Skeletal muscle satellite cell (primary cell): Measurements from ENCODE around the gene GRK2.

Experiments used
- H3K27me3 ChIP-seq: 2 replicates; pipeline ENCODE4 v1.7.0; 2013; ENCODE audit warnings: low read length; ENCODE audit not compliant: control insufficient read depth, insufficient read depth
- H3K36me3 ChIP-seq: 2 replicates; pipeline ENCODE4 v1.7.0; 2013; ENCODE audit warnings: mild to moderate bottlenecking, control low read depth, low read length; ENCODE audit not compliant: insufficient read depth
- H3K4me1 ChIP-seq: 2 replicates; pipeline ENCODE4 v1.7.0; 2013; ENCODE audit warnings: low read length; ENCODE audit not compliant: control insufficient read depth, insufficient read depth
- H3K4me2 ChIP-seq: 2 replicates; pipeline ENCODE4 v1.7.0; 2013; ENCODE audit warnings: mild to moderate bottlenecking, low read length
- H3K4me3 ChIP-seq: 2 replicates; pipeline ENCODE4 v1.7.0; 2013; ENCODE audit warnings: low read length
- H3K9ac ChIP-seq: 2 replicates; pipeline ENCODE4 v1.7.0; 2013; ENCODE audit warnings: mild to moderate bottlenecking, low read depth, low read length, moderate library complexity
- H3K9me3 ChIP-seq: replicated peaks from 2 replicates; pipeline ENCODE4 v1.7.0; 2013; ENCODE audit warnings: mild to moderate bottlenecking, control low read depth, low read length

Gene GRK2

DNA sequence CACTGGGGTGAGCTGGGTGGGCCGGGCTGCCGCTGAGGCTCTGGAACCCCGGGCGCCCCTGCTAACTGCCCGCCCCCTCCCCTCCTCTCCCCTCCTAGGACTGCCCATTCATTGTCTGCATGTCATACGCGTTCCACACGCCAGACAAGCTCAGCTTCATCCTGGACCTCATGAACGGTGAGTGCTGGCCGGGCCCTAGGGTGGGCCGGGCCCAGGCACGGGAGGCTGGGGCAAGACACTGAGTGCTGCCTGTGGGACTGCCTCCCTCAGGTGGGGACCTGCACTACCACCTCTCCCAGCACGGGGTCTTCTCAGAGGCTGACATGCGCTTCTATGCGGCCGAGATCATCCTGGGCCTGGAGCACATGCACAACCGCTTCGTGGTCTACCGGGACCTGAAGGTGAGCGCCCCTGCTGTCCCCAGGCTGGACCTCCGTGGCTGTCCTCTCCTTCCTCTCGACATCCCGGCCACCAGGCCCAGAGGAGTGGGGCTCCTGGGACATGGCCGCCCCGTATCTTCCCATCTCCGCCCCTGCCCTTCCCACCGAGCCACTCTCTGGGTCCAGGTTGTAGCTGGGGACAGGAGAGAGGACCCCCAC lies 15.4 kb downstream of the GRK2 start:
- H3K9me3 ChIP-seq: no peaks in the 10 kb centered on the region
- no peak overlapping the region for H3K9ac ChIP-seq
- peaks cover 75% of the 10 kb centered on the region for H3K36me3 ChIP-seq
- no peaks in the 10 kb centered on the region for H3K27me3 ChIP-seq
- no peak overlapping the region for H3K4me2 ChIP-seq
- peaks cover 14% of the 10 kb centered on the region for H3K4me1 ChIP-seq
- H3K4me3 ChIP-seq: no peak overlapping the region

GRCh38 chr11:67282155-67282875 lies 16.0 kb downstream of the GRK2 start:
- Histone ChIP-seq H3K27me3 (no peaks in the 10 kb centered on the region), H3K4me1 (peaks cover 7% of the 10 kb centered on the region), H3K9me3 (no peaks in the 10 kb centered on the region), H3K36me3 (peaks cover 81% of the 10 kb centered on the region), H3K9ac (no peak overlapping the region), H3K4me2 (no peak overlapping the region), H3K4me3 (no peak overlapping the region)

DNA sequence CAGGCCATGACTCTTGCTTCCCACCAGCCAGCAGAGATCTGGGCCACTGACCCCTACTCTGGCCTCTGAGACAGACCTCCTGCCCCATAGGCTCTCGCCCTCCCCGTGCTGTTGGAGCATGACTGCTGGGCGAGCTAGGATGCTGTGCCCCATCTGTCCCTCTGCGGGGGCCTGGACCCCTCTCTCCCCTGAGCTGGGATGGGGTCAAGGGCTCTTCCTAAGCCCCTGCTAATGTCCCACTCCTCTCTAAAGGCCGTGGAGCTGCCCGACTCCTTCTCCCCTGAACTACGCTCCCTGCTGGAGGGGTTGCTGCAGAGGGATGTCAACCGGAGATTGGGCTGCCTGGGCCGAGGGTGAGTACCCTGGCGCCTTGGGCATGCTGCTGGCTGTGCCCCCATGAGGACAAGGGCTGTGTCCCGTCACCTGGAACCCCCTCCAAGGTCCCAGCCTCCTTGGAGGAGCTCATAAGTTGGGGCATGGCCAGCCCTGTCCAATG lies 16.7 kb downstream of the GRK2 start:
- Histone ChIP-seq H3K4me2 (no peak overlapping the region), H3K36me3 (peaks cover 81% of the 10 kb centered on the region), H3K9ac (no peak overlapping the region), H3K27me3 (no peaks in the 10 kb centered on the region), H3K4me3 (no peak overlapping the region), H3K4me1 (peaks cover 7% of the 10 kb centered on the region), H3K9me3 (no peaks in the 10 kb centered on the region)

DNA sequence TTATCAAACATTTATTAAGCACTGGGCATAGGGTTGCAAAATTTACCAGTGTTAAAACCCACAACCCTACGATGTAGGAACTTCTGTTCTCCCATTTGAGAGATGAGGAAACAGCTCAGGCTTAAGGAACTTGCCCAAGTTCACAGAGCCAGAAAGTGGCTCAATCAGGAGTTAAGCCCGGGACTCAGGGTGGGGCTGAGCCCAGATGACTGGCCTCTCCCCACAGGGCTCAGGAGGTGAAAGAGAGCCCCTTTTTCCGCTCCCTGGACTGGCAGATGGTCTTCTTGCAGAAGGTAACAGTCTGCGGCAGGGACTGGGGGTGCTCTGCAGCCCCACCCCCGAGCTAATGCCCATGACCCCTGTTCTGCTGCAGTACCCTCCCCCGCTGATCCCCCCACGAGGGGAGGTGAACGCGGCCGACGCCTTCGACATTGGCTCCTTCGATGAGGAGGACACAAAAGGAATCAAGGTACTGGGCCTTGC lies 17.2 kb downstream of the GRK2 start:
- H3K36me3 ChIP-seq: peaks cover 79% of the 10 kb centered on the region
- H3K9me3 ChIP-seq: no peaks in the 10 kb centered on the region
- H3K9ac ChIP-seq: no peak overlapping the region
- H3K27me3 ChIP-seq: no peaks in the 10 kb centered on the region
- H3K4me3 ChIP-seq: no peak overlapping the region
- H3K4me1 ChIP-seq: peaks cover 10% of the 10 kb centered on the region
- no peak overlapping the region for H3K4me2 ChIP-seq

- Histone ChIP-seq H3K4me1 (peaks cover 13% of the 10 kb centered on the region), H3K36me3 (peaks cover 64% of the 10 kb centered on the region), H3K27me3 (no peaks in the 10 kb centered on the region), H3K9ac (no peak overlapping the region), H3K9me3 (no peaks in the 10 kb centered on the region), H3K4me2 (no peak overlapping the region), H3K4me3 (no peak overlapping the region)
Measured at GRCh38 chr11:67284811-67285540, 18.7 kb downstream of the GRK2 start.

GRCh38 chr11:67285541-67286498 lies 19.5 kb downstream of the GRK2 start:
- Histone ChIP-seq H3K9me3 (no peaks in the 10 kb centered on the region), H3K4me3 (no peak overlapping the region), H3K4me1 (peaks cover 22% of the 10 kb centered on the region), H3K9ac (no peak overlapping the region), H3K4me2 (no peak overlapping the region), H3K36me3 (peaks cover 62% of the 10 kb centered on the region), H3K27me3 (no peaks in the 10 kb centered on the region)

DNA sequence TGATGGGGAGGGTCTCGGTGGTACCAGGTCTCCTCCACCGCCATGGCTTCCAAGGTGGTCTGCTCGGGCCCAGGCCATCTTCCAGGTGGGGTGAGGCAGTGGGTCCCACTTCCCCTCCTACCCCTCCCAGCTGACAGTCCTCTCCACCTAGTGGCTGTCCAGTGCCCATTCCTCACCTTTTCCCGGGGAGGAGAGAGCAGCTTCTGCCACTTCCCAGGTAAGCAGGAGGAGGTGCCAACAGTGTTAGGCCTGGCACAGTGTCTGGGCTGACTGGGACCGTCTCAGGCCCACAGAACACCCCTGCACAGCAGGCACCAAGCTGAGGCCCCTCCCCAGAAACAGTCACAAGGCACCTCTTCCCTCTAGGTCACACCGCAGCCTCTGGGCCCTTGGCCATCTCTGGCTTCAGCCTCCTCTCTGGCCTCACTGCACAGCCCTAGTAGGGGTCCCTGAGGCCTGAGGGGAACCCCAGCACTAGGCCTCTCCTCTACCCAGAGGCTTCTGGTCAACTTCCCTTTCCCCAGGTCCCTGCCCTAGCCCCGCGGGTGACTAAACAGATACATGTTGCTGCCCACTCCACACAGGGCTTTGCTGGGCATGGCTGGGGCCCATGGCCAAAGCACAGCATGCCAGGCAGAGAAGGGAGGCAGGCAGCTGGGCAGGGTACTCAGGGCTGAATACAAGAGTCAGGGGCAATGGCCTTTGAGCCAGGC lies 20.5 kb downstream of the GRK2 start:
- Histone ChIP-seq H3K4me2 (no peak overlapping the region), H3K4me3 (no peak overlapping the region), H3K36me3 (peaks cover 59% of the 10 kb centered on the region), H3K4me1 (peaks cover 23% of the 10 kb centered on the region), H3K27me3 (no peaks in the 10 kb centered on the region), H3K9ac (no peak overlapping the region), H3K9me3 (no peaks in the 10 kb centered on the region)

DNA sequence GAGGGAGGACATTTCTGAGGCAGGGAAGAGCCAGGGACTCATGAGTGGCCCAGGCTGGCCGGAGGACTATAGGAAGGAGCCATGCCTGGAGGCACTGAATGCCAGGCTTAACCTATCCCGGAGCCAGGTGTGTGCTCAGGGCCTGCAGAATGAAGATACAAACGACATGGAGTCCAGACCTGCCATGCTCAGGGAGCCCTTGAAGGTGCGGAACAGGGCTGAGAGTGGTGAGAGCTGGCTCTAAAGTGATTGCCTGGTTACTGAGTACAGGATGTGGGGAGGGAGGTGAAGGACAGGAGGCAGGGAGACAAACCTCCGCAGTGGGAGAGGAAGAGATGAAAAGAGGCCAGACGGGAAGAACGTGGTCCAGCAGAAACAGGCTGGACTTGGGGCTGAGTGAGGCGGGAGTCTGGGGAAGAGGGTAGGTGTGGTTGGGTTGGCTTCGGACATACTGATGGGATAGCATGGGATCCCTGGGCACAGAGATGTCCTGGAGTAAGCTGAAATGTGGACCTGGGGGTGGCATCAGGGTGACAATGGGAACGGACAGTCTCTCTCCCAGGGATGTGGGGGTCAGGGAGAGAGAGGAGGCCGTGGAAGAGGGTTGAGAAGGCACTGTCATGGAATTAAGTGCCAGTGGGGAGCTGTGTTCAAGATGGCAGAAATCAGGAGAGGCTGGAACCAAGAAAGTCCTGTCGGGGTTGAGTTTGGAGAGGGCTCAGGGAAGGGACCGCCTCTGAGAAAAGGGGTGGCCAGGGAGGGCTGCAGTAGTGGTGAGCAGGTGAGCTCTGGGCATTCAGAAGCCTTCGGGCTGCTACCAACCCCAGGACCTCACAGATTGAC lies 21.3 kb downstream of the GRK2 start:
- H3K4me2 ChIP-seq: peak overlapping the region; percentile 99
- peak overlapping the region; percentile 76 for H3K9ac ChIP-seq
- H3K4me1 ChIP-seq: peaks cover 29% of the 10 kb centered on the region
- H3K9me3 ChIP-seq: no peaks in the 10 kb centered on the region
- peaks cover 61% of the 10 kb centered on the region for H3K36me3 ChIP-seq
- H3K4me3 ChIP-seq: peak overlapping the region; percentile 87
- no peaks in the 10 kb centered on the region for H3K27me3 ChIP-seq

GRCh38 chr11:67288198-67288451 lies 21.9 kb downstream of the GRK2 start:
- H3K9me3 ChIP-seq: no peaks in the 10 kb centered on the region
- peak overlapping the region; percentile 87 for H3K4me3 ChIP-seq
- peak overlapping the region; percentile 76 for H3K9ac ChIP-seq
- peaks cover 34% of the 10 kb centered on the region for H3K4me1 ChIP-seq
- H3K4me2 ChIP-seq: peak overlapping the region; percentile 99
- H3K27me3 ChIP-seq: no peaks in the 10 kb centered on the region
- H3K36me3 ChIP-seq: peaks cover 55% of the 10 kb centered on the region
